ENCODE results near the gene AKT3. TPM values are rescaled to one million over a fixed set of nuclear protein-coding genes. Genes with fewer than 3 reads are reported as not detected.

The AKT3 gene
- polyA plus RNA-seq, 2 of the 4 experiments (the other 2 are of a cell fraction), result 18.4 to 43.5 TPM

- TF ChIP-seq MAX (IDR thresholded peaks at IDR 0.05) (no peak), POLR2A (IDR thresholded peaks at IDR 0.05; ENCODE audit: low read length) (no peak), EP300 (IDR thresholded peaks at IDR 0.05) (no peak), ATOH8 (CRISPR knock-in tag; IDR thresholded peaks at IDR 0.05; ENCODE audit: low read depth) (no peak), NPAS2 (CRISPR knock-in tag; IDR thresholded peaks at IDR 0.05; ENCODE audit: borderline replicate concordance) (no peak), TP53 (CRISPR knock-in tag; IDR thresholded peaks at IDR 0.05) (no peak), RAD21 (conservative IDR thresholded peaks at IDR 0.05 in 1 of 2, IDR thresholded peaks at IDR 0.05 in 1 of 2) (no peak), RNF2 (IDR thresholded peaks at IDR 0.05; ENCODE audit: borderline replicate concordance, low read depth) (no peak), HMGXB4 (CRISPR knock-in tag; IDR thresholded peaks at IDR 0.05; ENCODE audit: borderline replicate concordance) (no peak), ZFP36 (IDR thresholded peaks at IDR 0.05; ENCODE audit: borderline replicate concordance, partially characterized antibody) (no peak), RCOR1 (IDR thresholded peaks at IDR 0.05; ENCODE audit: low read depth, low read length) (no peak), KDM1A (IDR thresholded peaks at IDR 0.05; ENCODE audit: low read depth) (no peak), EHF (CRISPR knock-in tag; IDR thresholded peaks at IDR 0.05) (no peak), FOSL2 (IDR thresholded peaks at IDR 0.05) (no peak), FOSL2 (CRISPR knock-in tag; IDR thresholded peaks at IDR 0.05) (no peak)
- ChIA-PET CTCF (interaction anchor here (0.6 to 1.9 kb wide), 2 partner anchors 251 to 812 kb away, joined by 3 to 8 read pairs; no protein-coding TSS in a partner anchor), POLR2A (no interaction called here)
These were observed 388.3 kb downstream of the AKT3 start for GRCh38 chr1:243461700-243462099.

GRCh38 chr1:243459059-243459458, 391.0 kb downstream of the AKT3 start:
- 93% methylated on average over 3 of the region's 3 CpGs for WGBS (ENCODE audit: missing lambda C conversion rate)
- TF ChIP-seq HEYL (CRISPR knock-in tag; IDR thresholded peaks at IDR 0.05), result no peak
- no peak for TF ChIP-seq HMGXB4 (CRISPR knock-in tag; IDR thresholded peaks at IDR 0.05; ENCODE audit: borderline replicate concordance)
- TF ChIP-seq JUN (IDR thresholded peaks at IDR 0.05), result no peak
- TF ChIP-seq, protein P1, sequence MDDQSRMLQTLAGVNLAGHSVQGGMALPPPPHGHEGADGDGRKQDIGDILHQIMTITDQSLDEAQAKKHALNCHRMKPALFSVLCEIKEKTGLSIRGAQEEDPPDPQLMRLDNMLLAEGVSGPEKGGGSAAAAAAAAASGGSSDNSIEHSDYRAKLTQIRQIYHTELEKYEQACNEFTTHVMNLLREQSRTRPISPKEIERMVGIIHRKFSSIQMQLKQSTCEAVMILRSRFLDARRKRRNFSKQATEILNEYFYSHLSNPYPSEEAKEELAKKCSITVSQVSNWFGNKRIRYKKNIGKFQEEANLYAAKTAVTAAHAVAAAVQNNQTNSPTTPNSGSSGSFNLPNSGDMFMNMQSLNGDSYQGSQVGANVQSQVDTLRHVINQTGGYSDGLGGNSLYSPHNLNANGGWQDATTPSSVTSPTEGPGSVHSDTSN (IDR thresholded peaks at IDR 0.05), result no peak
- no peak for TF ChIP-seq SMC3 (IDR thresholded peaks at IDR 0.05)
- TF ChIP-seq ELK1 (IDR thresholded peaks at IDR 0.05; ENCODE audit: low read depth, low read length), result no peak
- TF ChIP-seq RNF2 (IDR thresholded peaks at IDR 0.05; ENCODE audit: borderline replicate concordance, low read depth), result no peak
- TF ChIP-seq ZSCAN20 (CRISPR knock-in tag; IDR thresholded peaks at IDR 0.05), result no peak
- TF ChIP-seq CBX8 (IDR thresholded peaks at IDR 0.05), result no peak
- TF ChIP-seq FOSB (CRISPR knock-in tag; IDR thresholded peaks at IDR 0.05), result no peak
- TF ChIP-seq, protein P2, sequence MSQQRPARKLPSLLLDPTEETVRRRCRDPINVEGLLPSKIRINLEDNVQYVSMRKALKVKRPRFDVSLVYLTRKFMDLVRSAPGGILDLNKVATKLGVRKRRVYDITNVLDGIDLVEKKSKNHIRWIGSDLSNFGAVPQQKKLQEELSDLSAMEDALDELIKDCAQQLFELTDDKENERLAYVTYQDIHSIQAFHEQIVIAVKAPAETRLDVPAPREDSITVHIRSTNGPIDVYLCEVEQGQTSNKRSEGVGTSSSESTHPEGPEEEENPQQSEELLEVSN (IDR thresholded peaks at IDR 0.05; ENCODE audit: borderline replicate concordance, low read depth), result no peak
- no peak for TF ChIP-seq ATOH8 (CRISPR knock-in tag; IDR thresholded peaks at IDR 0.05; ENCODE audit: low read depth)
- TF ChIP-seq MYC (IDR thresholded peaks at IDR 0.05; ENCODE audit: borderline replicate concordance, low read length), result no peak
- TF ChIP-seq HOXA7 (CRISPR knock-in tag; IDR thresholded peaks at IDR 0.05), result no peak
- TF ChIP-seq NFE2L2 (conservative IDR thresholded peaks at IDR 0.05; ENCODE audit: low read length), result no peak
- TF ChIP-seq EP300 (IDR thresholded peaks at IDR 0.05), result no peak
- TF ChIP-seq TP53 (CRISPR knock-in tag; IDR thresholded peaks at IDR 0.05), result no peak
- TF ChIP-seq ZFP36 (IDR thresholded peaks at IDR 0.05; ENCODE audit: borderline replicate concordance, partially characterized antibody), result no peak
- H3K4me1 ChIP-seq, result no peaks in the 10 kb centered on the region
- no peak overlapping the region for H3K4me2 ChIP-seq
- H3K4me3 ChIP-seq, result no peak overlapping the region
- ATAC-seq, result no peak
- CTCF ChIA-PET, result no interaction called here
- H3K27ac ChIP-seq, result no peak overlapping the region
- no peaks in the 10 kb centered on the region for H3K9me3 ChIP-seq
- no peak for FAIRE-seq
- POLR2A ChIA-PET, result no interaction called here
- DNase-seq (ENCODE audit: low read depth in 1 of 2, low spot score in 1 of 2), result no peak

More at GRCh38 chr1:243461700-243462099, 388.3 kb downstream of the AKT3 start:
- no peak for FAIRE-seq
- no peak overlapping the region for H3K4me3 ChIP-seq
- no peaks in the 10 kb centered on the region for H3K9me3 ChIP-seq
- H3K4me1 ChIP-seq, result no peaks in the 10 kb centered on the region
- H3K4me2 ChIP-seq, result no peak overlapping the region
- no peak for DNase-seq (ENCODE audit: low read depth in 1 of 2, low spot score in 1 of 2)
- no peak for ATAC-seq
- 78% methylated on average over 4 of the region's 4 CpGs for WGBS (ENCODE audit: missing lambda C conversion rate)
- H3K27ac ChIP-seq, result no peak overlapping the region

All from A549 (cell line).